BLaER1 (cell line): ENCODE measurements around the gene ZFPM1.

Experiments
- H3K27ac ChIP-seq: shearing (Covaris generic); formaldehyde crosslinking; 2 replicates; pipeline ENCODE4 v1.8.1; 2022
- H3K27me3 ChIP-seq: shearing (Covaris generic); formaldehyde crosslinking; 2 replicates; pipeline ENCODE4 v1.8.1; 2022
- H3K36me3 ChIP-seq: shearing (Covaris generic); formaldehyde crosslinking; 2 replicates; pipeline ENCODE4 v1.8.1; 2022
- H3K4me1 ChIP-seq: shearing (Covaris generic); formaldehyde crosslinking; 2 replicates; pipeline ENCODE4 v1.8.1; 2022
- H3K4me2 ChIP-seq: shearing (Covaris generic); formaldehyde crosslinking; 2 replicates; pipeline ENCODE4 v1.8.1; 2022
- H3K4me3 ChIP-seq: shearing (Covaris generic); formaldehyde crosslinking; 2 replicates; pipeline ENCODE4 v1.8.1; 2022
- H3K9ac ChIP-seq: shearing (Covaris generic); formaldehyde crosslinking; 2 replicates; pipeline ENCODE4 v1.8.1; 2022
- H3K9me3 ChIP-seq: shearing (Covaris generic); formaldehyde crosslinking; 2 replicates; pipeline ENCODE4 v1.8.1; 2022
- H4K20me1 ChIP-seq: shearing (Covaris generic); formaldehyde crosslinking; 2 replicates; pipeline ENCODE4 v1.8.1; 2022
- Cebpa-rat ChIP-seq: shearing (Covaris generic); IDR thresholded peaks from 2 replicates; pipeline ENCODE4 v1.8.1; 2022

ZFPM1 gene

DNA sequence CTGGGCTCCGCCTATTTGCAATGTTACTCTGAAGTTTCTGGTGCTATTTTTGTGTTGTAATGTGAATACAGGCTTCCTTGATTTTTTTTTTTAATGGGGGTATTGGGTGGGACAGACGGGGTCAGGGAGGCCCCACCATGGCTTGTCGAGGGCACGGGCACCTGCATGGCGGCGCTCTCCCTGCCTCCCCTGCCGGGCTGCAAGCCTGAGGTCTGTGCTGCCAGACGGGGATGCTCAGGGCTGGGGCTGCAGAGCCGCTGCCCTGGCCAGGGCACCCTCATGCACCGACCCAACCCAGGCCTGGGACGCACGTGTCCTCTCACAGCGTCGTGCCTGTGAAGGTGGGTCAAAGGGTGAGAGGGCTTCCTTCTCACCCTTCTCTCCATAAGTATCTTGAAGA lies 13.0 kb upstream of the ZFPM1 start:
- Histone ChIP-seq H3K27ac (no peak overlapping the region), H4K20me1 (peaks cover 17% of the 10 kb centered on the region; the same call in 1 of the 2 replicates), H3K4me2 (no peak overlapping the region), H3K4me1 (peaks cover 23% of the 10 kb centered on the region), H3K27me3 (no peaks in the 10 kb centered on the region), H3K9me3 (no peaks in the 10 kb centered on the region), H3K36me3 (peaks cover 25% of the 10 kb centered on the region; the same call in 1 of the 2 replicates), H3K9ac (no peak overlapping the region), H3K4me3 (no peak overlapping the region)
- no peak for TF ChIP-seq Cebpa-rat

GRCh38 chr16:88440686-88441405 lies 12.2 kb upstream of the ZFPM1 start:
- Histone ChIP-seq H3K27ac (no peak overlapping the region), H3K4me2 (no peak overlapping the region), H3K27me3 (no peaks in the 10 kb centered on the region), H3K4me1 (peaks cover 23% of the 10 kb centered on the region), H3K4me3 (no peak overlapping the region), H3K36me3 (peaks cover 25% of the 10 kb centered on the region; the same call in 1 of the 2 replicates), H3K9ac (0 out of 2 replicates have a peak overlapping the region, but pooled peaks have one; percentile 7), H3K9me3 (no peaks in the 10 kb centered on the region), H4K20me1 (peaks cover 17% of the 10 kb centered on the region; the same call in 1 of the 2 replicates)
- TF ChIP-seq Cebpa-rat = no peak

GRCh38 chr16:88441460-88441859 lies 11.6 kb upstream of the ZFPM1 start:
- 0 out of 2 replicates have a peak overlapping the region, but pooled peaks have one; percentile 7 for H3K9ac ChIP-seq

GRCh38 chr16:88442383-88442726 lies 10.7 kb upstream of the ZFPM1 start:
- H3K36me3 ChIP-seq = peaks cover 15% of the 10 kb centered on the region; the same call in 1 of the 2 replicates
- H3K27ac ChIP-seq = no peak overlapping the region
- no peaks in the 10 kb centered on the region for H3K9me3 ChIP-seq
- peaks cover 8% of the 10 kb centered on the region; the same call in 1 of the 2 replicates for H4K20me1 ChIP-seq
- H3K27me3 ChIP-seq = no peaks in the 10 kb centered on the region
- H3K4me3 ChIP-seq = no peak overlapping the region
- TF ChIP-seq Cebpa-rat = no peak
- peaks cover 23% of the 10 kb centered on the region for H3K4me1 ChIP-seq
- no peak overlapping the region for H3K9ac ChIP-seq
- H3K4me2 ChIP-seq = peak overlapping the region; percentile 66; the same call in 1 of the 2 replicates

More at GRCh38 chr16:88441460-88441859, 11.6 kb upstream of the ZFPM1 start:
- no peaks in the 10 kb centered on the region for H3K27me3 ChIP-seq
- peaks cover 23% of the 10 kb centered on the region for H3K4me1 ChIP-seq
- no peak overlapping the region for H3K4me2 ChIP-seq
- H3K27ac ChIP-seq = no peak overlapping the region
- peaks cover 21% of the 10 kb centered on the region; the same call in 1 of the 2 replicates for H3K36me3 ChIP-seq
- H3K4me3 ChIP-seq = no peak overlapping the region
- no peak for TF ChIP-seq Cebpa-rat
- no peaks in the 10 kb centered on the region for H3K9me3 ChIP-seq
- H4K20me1 ChIP-seq = peaks cover 13% of the 10 kb centered on the region; the same call in 1 of the 2 replicates

- Histone ChIP-seq H4K20me1 (peaks cover 3% of the 10 kb centered on the region; the same call in 1 of the 2 replicates), H3K9me3 (no peaks in the 10 kb centered on the region), H3K9ac (no peak overlapping the region), H3K4me3 (no peak overlapping the region), H3K36me3 (peaks cover 11% of the 10 kb centered on the region; the same call in 1 of the 2 replicates), H3K4me1 (peaks cover 26% of the 10 kb centered on the region), H3K27ac (no peak overlapping the region), H3K27me3 (no peaks in the 10 kb centered on the region), H3K4me2 (peak overlapping the region; percentile 66)
- no peak for TF ChIP-seq Cebpa-rat
These were observed 10.1 kb upstream of the ZFPM1 start for GRCh38 chr16:88442727-88443576.

- Histone ChIP-seq H3K9me3 (no peaks in the 10 kb centered on the region), H3K4me2 (no peak overlapping the region), H3K9ac (no peak overlapping the region), H3K27ac (no peak overlapping the region), H4K20me1 (no peaks in the 10 kb centered on the region), H3K4me1 (peaks cover 47% of the 10 kb centered on the region), H3K27me3 (no peaks in the 10 kb centered on the region), H3K36me3 (no peaks in the 10 kb centered on the region), H3K4me3 (no peak overlapping the region)
- TF ChIP-seq Cebpa-rat = no peak
These were observed 8.1 kb upstream of the ZFPM1 start for GRCh38 chr16:88444826-88445582.

DNA sequence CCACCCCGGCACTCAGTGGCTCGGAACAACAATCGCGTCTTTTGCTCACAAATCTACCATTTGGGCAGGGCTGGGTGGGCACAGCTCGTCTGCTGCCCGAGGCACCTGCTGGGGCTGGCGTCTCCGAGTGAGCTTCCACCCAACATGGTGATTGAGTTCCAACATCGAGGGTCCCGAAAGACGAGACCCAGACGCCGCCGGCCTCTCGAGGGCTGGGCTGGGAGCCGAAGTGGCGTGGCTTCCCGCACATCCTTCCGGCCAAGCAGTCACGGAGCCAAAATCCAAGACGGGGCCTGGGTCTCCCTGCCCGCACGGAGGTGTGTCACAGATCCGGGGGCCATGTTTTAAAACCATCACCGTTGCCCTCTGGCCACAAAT lies 7.5 kb upstream of the ZFPM1 start:
- TF ChIP-seq Cebpa-rat = no peak
- H3K9me3 ChIP-seq = no peaks in the 10 kb centered on the region
- H3K4me1 ChIP-seq = peaks cover 47% of the 10 kb centered on the region

GRCh38 chr16:88446061-88446460 lies 7.0 kb upstream of the ZFPM1 start:
- Histone ChIP-seq H3K4me2 (no peak overlapping the region), H3K27me3 (no peaks in the 10 kb centered on the region), H3K4me3 (no peak overlapping the region), H3K36me3 (no peaks in the 10 kb centered on the region), H3K27ac (no peak overlapping the region), H3K9ac (no peak overlapping the region), H3K9me3 (no peaks in the 10 kb centered on the region), H4K20me1 (no peaks in the 10 kb centered on the region), H3K4me1 (peaks cover 49% of the 10 kb centered on the region)
- no peak for TF ChIP-seq Cebpa-rat

More for the DNA sequence above, 7.5 kb upstream of the ZFPM1 start:
- Histone ChIP-seq H3K27ac (no peak overlapping the region), H3K4me2 (no peak overlapping the region), H3K4me3 (no peak overlapping the region), H3K36me3 (no peaks in the 10 kb centered on the region), H3K9ac (no peak overlapping the region), H4K20me1 (no peaks in the 10 kb centered on the region), H3K27me3 (no peaks in the 10 kb centered on the region)

- H3K9ac ChIP-seq = no peak overlapping the region
- no peak for TF ChIP-seq Cebpa-rat
- no peaks in the 10 kb centered on the region for H3K27me3 ChIP-seq
- H3K9me3 ChIP-seq = no peaks in the 10 kb centered on the region
- no peak overlapping the region for H3K27ac ChIP-seq
- no peaks in the 10 kb centered on the region for H3K36me3 ChIP-seq
- peaks cover 53% of the 10 kb centered on the region for H3K4me1 ChIP-seq
- no peaks in the 10 kb centered on the region for H4K20me1 ChIP-seq
- H3K4me2 ChIP-seq = no peak overlapping the region
- no peak overlapping the region for H3K4me3 ChIP-seq
These were observed 6.3 kb upstream of the ZFPM1 start for GRCh38 chr16:88446736-88447135.
